ENCODE results near the gene OPN4. TPM values are rescaled to one million over a fixed set of nuclear protein-coding genes. Genes with fewer than 3 reads are reported as not detected.
"Not testable (repeated sequence)": the region's sequence is repeated elsewhere in the genome, so short reads cannot be mapped to it uniquely, and the experiment has no call there.

Gene OPN4, protein sequence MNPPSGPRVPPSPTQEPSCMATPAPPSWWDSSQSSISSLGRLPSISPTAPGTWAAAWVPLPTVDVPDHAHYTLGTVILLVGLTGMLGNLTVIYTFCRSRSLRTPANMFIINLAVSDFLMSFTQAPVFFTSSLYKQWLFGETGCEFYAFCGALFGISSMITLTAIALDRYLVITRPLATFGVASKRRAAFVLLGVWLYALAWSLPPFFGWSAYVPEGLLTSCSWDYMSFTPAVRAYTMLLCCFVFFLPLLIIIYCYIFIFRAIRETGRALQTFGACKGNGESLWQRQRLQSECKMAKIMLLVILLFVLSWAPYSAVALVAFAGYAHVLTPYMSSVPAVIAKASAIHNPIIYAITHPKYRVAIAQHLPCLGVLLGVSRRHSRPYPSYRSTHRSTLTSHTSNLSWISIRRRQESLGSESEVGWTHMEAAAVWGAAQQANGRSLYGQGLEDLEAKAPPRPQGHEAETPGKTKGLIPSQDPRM
- not detected for polyA plus RNA-seq

DNA sequence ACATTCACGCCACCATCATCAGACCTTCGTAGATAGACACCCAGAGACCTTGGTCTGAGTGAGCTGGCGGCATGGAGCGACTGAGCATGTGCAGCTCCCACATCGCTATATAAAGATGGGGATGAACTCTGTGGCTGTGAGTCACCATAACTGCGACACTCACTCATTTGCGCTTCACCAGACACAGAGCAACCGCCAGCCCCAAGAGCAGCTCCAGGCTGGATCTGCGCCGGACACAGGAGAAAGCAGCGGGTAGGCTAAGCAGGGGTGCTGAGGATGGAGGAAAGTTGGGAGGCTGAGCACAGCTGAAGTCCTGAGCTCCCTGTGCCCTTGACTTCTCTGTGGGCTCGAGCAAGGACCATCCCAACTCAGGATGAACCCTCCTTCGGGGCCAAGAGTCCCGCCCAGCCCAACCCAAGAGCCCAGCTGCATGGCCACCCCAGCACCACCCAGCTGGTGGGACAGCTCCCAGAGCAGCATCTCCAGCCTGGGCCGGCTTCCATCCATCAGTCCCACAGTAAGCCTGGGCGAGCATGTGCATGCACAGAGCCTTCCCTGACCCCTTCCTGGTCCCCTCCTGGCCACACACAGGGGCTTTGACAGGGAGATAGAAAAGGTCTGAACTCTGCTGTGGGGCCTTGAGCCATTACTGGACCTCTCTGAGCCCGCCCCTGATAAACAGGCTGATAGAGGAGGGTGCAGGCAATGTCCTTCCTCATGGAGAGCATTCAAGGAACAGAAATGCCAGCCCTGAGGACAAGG lies at the start of gene OPN4:
TSS of gene OPN4 (plus strand) at position 137 of the 762 bp plus-strand sequence. CDS start at position 374, 237 bp downstream.
- Mint-ChIP-seq H3K9me3 (no peaks in the 10 kb centered on the region), H3K27ac (no peak within 1 kb of the TSS), H3K36me3 (no peaks in the 10 kb centered on the region), H3K4me1 (no peaks in the 10 kb centered on the region), H3K27me3 (ENCODE audit: low read depth in 3 of 3) (peaks cover 0 to 5% (median 0%) of the 10 kb centered on the region in 3 donors), H3K4me3 (no peak within 1 kb of the TSS)
- DNase-seq = no peak

GRCh38 chr10:86607674-86608073 lies 46.7 kb upstream of the OPN4 start:
- no peaks in the 10 kb centered on the region for H3K4me1 Mint-ChIP-seq
- peaks cover 1 to 16% (median 5%) of the 10 kb centered on the region in 3 donors for H3K27me3 Mint-ChIP-seq (ENCODE audit: low read depth in 3 of 3)
- H3K36me3 Mint-ChIP-seq = no peaks in the 10 kb centered on the region
- DNase-seq = no peak
- H3K9me3 Mint-ChIP-seq = peaks cover 0 to 4% (median 2%) of the 10 kb centered on the region in 6 donors
- no peak overlapping the region for H3K27ac Mint-ChIP-seq
- no peak overlapping the region for H3K4me3 Mint-ChIP-seq

DNA sequence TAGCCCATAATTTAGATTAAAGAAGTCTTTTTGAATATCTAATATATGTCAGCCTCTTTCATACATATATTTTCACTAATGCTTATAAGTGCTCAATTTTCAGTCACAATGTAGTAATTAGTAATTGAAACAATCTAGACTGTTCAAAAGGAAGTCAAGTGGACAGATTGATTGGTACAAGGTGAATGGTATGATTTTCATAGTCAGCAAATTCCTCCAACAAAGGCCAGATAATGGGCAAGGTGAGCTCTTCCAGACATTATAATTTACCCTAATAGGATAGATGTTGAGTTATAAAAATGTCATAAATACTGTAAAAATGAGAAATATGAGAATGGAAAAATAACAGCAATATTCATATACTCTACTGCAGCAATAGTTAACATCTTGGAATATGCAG lies 44.4 kb upstream of the OPN4 start:
- H3K4me1 Mint-ChIP-seq = no peaks in the 10 kb centered on the region
- no peak for DNase-seq
- no peak overlapping the region for H3K27ac Mint-ChIP-seq
- H3K27me3 Mint-ChIP-seq (ENCODE audit: low read depth in 3 of 3) = peaks cover 1 to 16% (median 5%) of the 10 kb centered on the region in 3 donors
- no peak overlapping the region for H3K4me3 Mint-ChIP-seq
- peaks cover 0 to 4% (median 2%) of the 10 kb centered on the region in 6 donors for H3K9me3 Mint-ChIP-seq
- no peaks in the 10 kb centered on the region for H3K36me3 Mint-ChIP-seq

DNA sequence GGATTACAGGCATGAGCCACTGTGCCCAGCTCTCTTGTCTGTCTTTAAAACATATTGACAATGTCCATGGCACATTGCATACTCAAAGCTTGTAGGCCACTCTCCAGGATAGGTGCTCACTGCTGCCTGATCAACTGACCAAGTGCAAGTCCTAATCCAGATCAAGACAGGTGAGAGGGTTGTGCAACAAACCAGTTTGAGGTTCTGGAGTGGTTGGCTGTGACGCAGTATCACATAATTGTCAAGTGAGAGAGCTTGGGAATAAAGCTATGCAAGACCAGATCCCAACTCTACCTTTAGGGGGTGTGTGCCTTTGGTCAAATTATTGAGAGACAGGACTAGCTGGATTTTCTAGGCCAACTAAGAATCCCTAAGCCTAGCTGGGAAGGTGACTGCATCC lies 43.0 kb upstream of the OPN4 start:
- no peak for DNase-seq
- Mint-ChIP-seq H3K4me3 (no peak overlapping the region), H3K4me1 (no peaks in the 10 kb centered on the region), H3K27me3 (ENCODE audit: low read depth in 3 of 3) (peaks cover 1 to 13% (median 2%) of the 10 kb centered on the region in 3 donors), H3K27ac (no peak overlapping the region), H3K9me3 (peaks cover 0 to 3% (median under 1%) of the 10 kb centered on the region in 6 donors), H3K36me3 (peaks cover 0 to 4% (median 0%) of the 10 kb centered on the region in 3 donors)

DNA sequence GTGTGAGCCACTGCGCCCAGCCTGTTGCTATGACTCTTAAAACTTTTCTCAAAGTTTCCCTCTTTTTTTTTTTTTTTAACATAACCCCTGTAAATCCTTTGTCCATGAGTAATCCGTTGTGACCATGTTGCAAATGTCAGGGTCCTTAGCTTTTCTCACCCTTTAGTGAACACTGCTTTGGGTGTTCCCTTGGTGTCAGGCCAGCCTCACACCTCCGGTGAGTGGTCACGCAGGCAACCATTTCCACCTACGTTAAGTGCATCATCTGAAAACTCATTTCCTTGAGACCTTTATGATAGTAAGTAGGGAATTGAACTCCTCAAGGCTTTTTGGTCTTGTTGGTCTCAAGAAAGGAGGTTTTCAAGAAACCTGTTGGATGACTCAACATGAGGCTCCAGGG lies 41.3 kb upstream of the OPN4 start:
- DNase-seq = no peak
- Mint-ChIP-seq H3K4me1 (no peaks in the 10 kb centered on the region), H3K27me3 (ENCODE audit: low read depth in 3 of 3) (peaks cover 0 to 12% (median 2%) of the 10 kb centered on the region in 3 donors), H3K36me3 (peaks cover 0 to 4% (median 3%) of the 10 kb centered on the region in 3 donors), H3K4me3 (no peak overlapping the region), H3K9me3 (peaks cover 0 to 3% (median under 1%) of the 10 kb centered on the region in 6 donors), H3K27ac (no peak overlapping the region)

DNA sequence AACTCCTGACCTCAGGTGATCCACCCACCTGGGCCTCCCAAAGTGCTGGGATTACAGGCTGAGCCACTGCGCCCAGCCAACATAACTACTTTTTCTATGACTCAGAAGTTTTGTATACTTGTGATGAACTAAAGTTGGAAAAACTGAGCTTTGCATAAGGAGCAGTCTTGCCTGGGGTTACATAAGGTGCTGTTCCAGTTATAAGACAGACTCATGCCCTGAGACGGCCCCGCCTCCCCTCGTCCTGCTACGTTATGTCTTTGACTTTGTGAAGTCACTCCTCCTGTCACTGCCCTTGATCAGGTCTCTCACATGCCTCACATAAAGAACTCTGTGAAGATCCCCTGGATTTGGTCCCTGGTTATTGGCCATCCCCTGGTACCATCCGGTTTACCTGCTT lies 40.4 kb upstream of the OPN4 start:
- DNase-seq = no peak
- Mint-ChIP-seq H3K4me1 (no peaks in the 10 kb centered on the region), H3K27me3 (ENCODE audit: low read depth in 3 of 3) (peaks cover 0 to 12% (median 2%) of the 10 kb centered on the region in 3 donors), H3K4me3 (no peak overlapping the region), H3K27ac (no peak overlapping the region), H3K36me3 (peaks cover 0 to 4% (median 3%) of the 10 kb centered on the region in 3 donors), H3K9me3 (peaks cover 0 to 2% (median under 1%) of the 10 kb centered on the region in 6 donors)

- Mint-ChIP-seq H3K27ac (no peak overlapping the region), H3K27me3 (ENCODE audit: low read depth in 3 of 3) (peaks cover 0 to 10% (median 0%) of the 10 kb centered on the region in 3 donors), H3K9me3 (peaks cover 0 to 2% (median under 1%) of the 10 kb centered on the region in 6 donors), H3K4me3 (no peak overlapping the region), H3K36me3 (peaks cover 0 to 4% (median 3%) of the 10 kb centered on the region in 3 donors), H3K4me1 (no peaks in the 10 kb centered on the region)
- DNase-seq = no peak
Measured at GRCh38 chr10:86614853-86615252, 39.5 kb upstream of the OPN4 start.

DNA sequence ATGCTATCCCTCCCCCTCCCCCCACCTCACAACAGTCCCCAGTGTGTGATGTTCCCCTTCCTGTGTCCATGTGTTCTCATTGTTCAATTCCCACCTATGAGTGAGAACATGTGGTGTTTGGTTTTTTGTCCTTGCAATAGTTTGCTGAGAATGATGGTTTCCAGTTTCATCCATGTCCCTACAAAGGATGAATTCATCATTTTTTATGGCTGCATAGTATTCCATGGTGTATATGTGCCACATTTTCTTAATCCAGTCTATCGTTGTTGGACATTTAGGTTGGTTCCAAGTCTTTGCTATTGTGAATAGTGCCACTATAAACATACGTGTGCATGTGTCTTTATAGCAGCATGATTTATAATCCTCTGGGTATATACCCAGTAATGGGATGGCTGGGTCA lies 37.1 kb upstream of the OPN4 start:
- not testable (repeated sequence) for H3K36me3 Mint-ChIP-seq; DNase-seq; H3K27me3 Mint-ChIP-seq (ENCODE audit: low read depth in 3 of 3); H3K4me1 Mint-ChIP-seq; H3K27ac Mint-ChIP-seq; H3K4me3 Mint-ChIP-seq; H3K9me3 Mint-ChIP-seq

GRCh38 chr10:86628311-86628710 lies 26.0 kb upstream of the OPN4 start:
- no peak overlapping the region for H3K27ac Mint-ChIP-seq
- no peak for DNase-seq
- no peak overlapping the region for H3K4me3 Mint-ChIP-seq
- H3K4me1 Mint-ChIP-seq = no peaks in the 10 kb centered on the region
- H3K9me3 Mint-ChIP-seq = no peaks in the 10 kb centered on the region
- no peaks in the 10 kb centered on the region for H3K36me3 Mint-ChIP-seq
- peaks cover 3 to 10% (median 4%) of the 10 kb centered on the region in 3 donors for H3K27me3 Mint-ChIP-seq (ENCODE audit: low read depth in 3 of 3)

DNA sequence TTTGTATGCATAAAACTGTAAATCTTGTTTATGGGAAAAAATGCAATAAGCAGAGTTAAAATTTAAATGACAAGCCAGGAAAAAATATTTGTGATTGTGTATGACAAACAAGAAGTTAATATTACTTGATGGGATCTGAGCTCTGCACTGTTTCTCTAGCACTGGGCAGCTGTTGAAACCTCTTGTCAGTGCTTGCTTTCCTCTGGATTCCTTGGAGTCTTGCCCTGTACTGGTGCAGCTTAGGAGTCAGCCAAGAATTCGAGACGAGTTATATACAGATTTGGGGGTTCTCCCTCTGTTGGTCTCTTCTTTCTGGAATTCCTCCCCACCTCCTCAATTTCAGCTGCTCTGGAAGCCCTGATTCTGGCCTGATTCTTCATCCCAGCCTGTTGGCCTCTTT lies 24.3 kb upstream of the OPN4 start:
- peaks cover 2 to 10% (median 3%) of the 10 kb centered on the region in 3 donors for H3K27me3 Mint-ChIP-seq (ENCODE audit: low read depth in 3 of 3)
- H3K4me3 Mint-ChIP-seq = no peak overlapping the region
- no peak for DNase-seq
- no peaks in the 10 kb centered on the region for H3K9me3 Mint-ChIP-seq
- H3K4me1 Mint-ChIP-seq = no peaks in the 10 kb centered on the region
- H3K36me3 Mint-ChIP-seq = no peaks in the 10 kb centered on the region
- no peak overlapping the region for H3K27ac Mint-ChIP-seq

DNA sequence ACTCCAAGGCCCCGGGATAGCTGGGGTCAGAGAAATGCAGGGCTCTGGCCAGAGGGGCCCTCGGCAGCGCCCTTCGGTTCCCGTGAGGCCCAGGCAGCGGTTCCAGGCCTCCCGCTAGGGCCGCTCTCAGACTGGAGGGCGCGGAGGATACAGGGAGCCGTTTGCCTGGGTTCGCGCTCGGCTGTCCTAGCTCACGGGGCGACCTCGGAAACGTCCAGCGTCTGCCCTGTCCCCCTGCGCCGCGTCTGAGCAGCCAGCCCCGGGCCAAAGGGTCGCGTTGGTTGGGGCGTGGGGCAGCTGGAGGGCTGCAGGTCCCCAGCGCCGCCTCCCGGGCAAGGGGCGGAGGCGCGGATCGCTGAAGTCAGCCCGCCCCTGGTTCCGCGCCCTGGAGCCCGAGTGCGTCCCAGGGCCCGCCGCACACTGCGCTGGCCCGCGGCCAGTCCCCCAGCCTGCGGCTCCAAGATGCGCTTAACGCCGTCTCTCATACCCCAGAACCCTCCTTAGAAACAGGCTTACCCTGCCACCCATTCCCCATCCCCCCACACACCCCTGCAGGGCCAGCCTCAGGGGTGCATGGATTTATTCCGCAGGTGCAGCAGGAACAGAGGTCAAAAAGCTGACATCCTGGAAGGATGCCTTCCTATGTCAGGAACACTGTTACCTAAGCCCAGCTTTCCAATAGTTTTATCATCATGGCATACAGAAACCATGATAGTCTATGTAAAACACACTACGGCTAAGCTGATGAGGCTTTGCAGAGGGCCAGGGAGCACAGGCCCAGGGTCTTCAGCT lies 22.1 kb upstream of the OPN4 start:
- H3K27ac Mint-ChIP-seq = no peak overlapping the region

GRCh38 chr10:86632951-86633350 lies 21.4 kb upstream of the OPN4 start:
- no peak overlapping the region for H3K27ac Mint-ChIP-seq
- H3K27me3 Mint-ChIP-seq (ENCODE audit: low read depth in 3 of 3) = peaks cover 3 to 10% (median 5%) of the 10 kb centered on the region in 3 donors

More for the DNA sequence above, 22.1 kb upstream of the OPN4 start:
- H3K4me1 Mint-ChIP-seq = no peaks in the 10 kb centered on the region
- no peaks in the 10 kb centered on the region for H3K9me3 Mint-ChIP-seq
- no peak for DNase-seq
- peaks cover 3 to 12% (median 5%) of the 10 kb centered on the region in 3 donors for H3K27me3 Mint-ChIP-seq (ENCODE audit: low read depth in 3 of 3)
- H3K36me3 Mint-ChIP-seq = no peaks in the 10 kb centered on the region
- no peak overlapping the region for H3K4me3 Mint-ChIP-seq

DNA sequence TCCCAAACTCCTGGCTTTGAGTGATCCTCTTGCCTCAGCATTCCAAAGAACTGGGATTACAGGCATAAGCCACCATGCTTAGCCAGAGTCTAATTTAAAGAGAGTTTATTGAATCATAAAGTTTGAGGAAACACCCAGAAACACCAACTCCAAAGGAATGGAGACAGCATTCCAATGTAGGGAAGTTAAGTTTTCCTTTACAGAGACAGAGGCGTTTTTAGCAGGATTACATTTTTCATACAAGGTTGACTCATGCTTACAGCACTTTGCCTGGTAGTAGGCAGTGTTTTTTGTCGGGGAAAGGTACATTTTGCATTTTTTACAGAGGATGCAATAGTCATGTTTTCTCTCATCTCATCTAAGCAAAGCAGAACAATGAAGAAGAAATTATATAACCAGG lies 18.9 kb upstream of the OPN4 start:
- no peak for DNase-seq
- peaks cover 0 to 10% (median 7%) of the 10 kb centered on the region in 3 donors for H3K27me3 Mint-ChIP-seq (ENCODE audit: low read depth in 3 of 3)

More at GRCh38 chr10:86632951-86633350, 21.4 kb upstream of the OPN4 start:
- no peaks in the 10 kb centered on the region for H3K36me3 Mint-ChIP-seq
- no peak overlapping the region for H3K4me3 Mint-ChIP-seq
- no peaks in the 10 kb centered on the region for H3K9me3 Mint-ChIP-seq
- DNase-seq = no peak
- no peaks in the 10 kb centered on the region for H3K4me1 Mint-ChIP-seq

More for the DNA sequence above, 18.9 kb upstream of the OPN4 start:
- no peaks in the 10 kb centered on the region for H3K4me1 Mint-ChIP-seq
- no peak overlapping the region for H3K27ac Mint-ChIP-seq
- no peaks in the 10 kb centered on the region for H3K36me3 Mint-ChIP-seq
- H3K9me3 Mint-ChIP-seq = no peaks in the 10 kb centered on the region
- no peak overlapping the region for H3K4me3 Mint-ChIP-seq
